Loucy (cell line): Measurements from ENCODE around the gene SMIM29.
A peak's percentile ranks its signal among the peaks of the same experiment; 100 is the strongest.

Experiments
- H2AFZ ChIP-seq: fragments of 200-600 bp; sonication (generic); 2 replicates; pipeline ENCODE4 v1.6.0; 2016; ENCODE audit warnings: antibody characterized with exemption, mild to moderate bottlenecking, low read length, moderate library complexity
- H3F3A ChIP-seq: fragments of 200-600 bp; 2 replicates; pipeline ENCODE4 v1.6.0; 2016; ENCODE audit warnings: antibody characterized with exemption, low read depth, mild to moderate bottlenecking
- H3K27me3 ChIP-seq: fragments of 200-600 bp; sonication (generic); 2 replicates; pipeline ENCODE4 v1.6.1; 2014; ENCODE audit warnings: low read length, mild to moderate bottlenecking; ENCODE audit not compliant: insufficient read depth, poor library complexity, severe bottlenecking
- H3K36me3 ChIP-seq: fragments of 200-600 bp; sonication (generic); 2 replicates; pipeline ENCODE4 v1.6.1; 2016; ENCODE audit warnings: low read length; ENCODE audit not compliant: insufficient read depth
- H3K4me1 ChIP-seq: fragments of 200-600 bp; sonication (generic); 2 replicates; pipeline ENCODE4 v1.5.1; 2014; ENCODE audit warnings: low read length, mild to moderate bottlenecking; ENCODE audit not compliant: insufficient read depth, poor library complexity, severe bottlenecking
- H3K4me2 ChIP-seq: fragments of 200-600 bp; sonication (generic); 2 replicates; pipeline ENCODE4 v1.6.0; 2014; ENCODE audit warnings: antibody characterized with exemption, low read length, low read depth, mild to moderate bottlenecking; ENCODE audit not compliant: poor library complexity, severe bottlenecking
- H3K4me3 ChIP-seq: fragments of 200-600 bp; sonication (generic); 2 replicates; pipeline ENCODE4 v1.5.1; 2014; ENCODE audit warnings: low read length, mild to moderate bottlenecking, mixed read lengths; ENCODE audit not compliant: poor library complexity, severe bottlenecking
- H3K79me2 ChIP-seq: fragments of 200-600 bp; sonication (generic); 2 replicates; pipeline ENCODE4 v1.6.1; 2014; ENCODE audit warnings: low read length; ENCODE audit not compliant: insufficient read depth
- H3K9ac ChIP-seq: fragments of 200-600 bp; sonication (generic); 2 replicates; pipeline ENCODE4 v1.6.0; 2014; ENCODE audit warnings: mild to moderate bottlenecking, low read depth, low read length, moderate library complexity; ENCODE audit not compliant: poor library complexity, severe bottlenecking
- H3K9me2 ChIP-seq: fragments of 200-600 bp; sonication (generic); replicated peaks from 2 replicates; pipeline ENCODE4 v1.6.1; 2016; ENCODE audit warnings: low read depth, low read length, mixed read lengths
- H3K9me3 ChIP-seq: fragments of 200-600 bp; sonication (generic); 2 replicates; pipeline ENCODE4 v1.6.1; 2014; ENCODE audit warnings: mild to moderate bottlenecking, antibody characterized with exemption, low read length, low read depth; ENCODE audit not compliant: insufficient read depth
- H4K20me1 ChIP-seq: fragments of 200-600 bp; sonication (generic); 2 replicates; pipeline ENCODE4 v1.6.0; 2014; ENCODE audit warnings: antibody characterized with exemption, low read length, mild to moderate bottlenecking; ENCODE audit not compliant: insufficient read depth, poor library complexity, severe bottlenecking
- EZH2phosphoT487 ChIP-seq: fragments of 200-600 bp; IDR thresholded peaks from 2 replicates; pipeline ENCODE4 v1.6.1; 2018; ENCODE audit warnings: antibody characterized with exemption, mild to moderate bottlenecking, moderate library complexity, borderline replicate concordance
- TF ChIP-seq, protein P1 (sequence below): fragments of 200-600 bp; sonication (generic); conservative IDR thresholded peaks from 2 replicates; pipeline ENCODE4 v1.5.1; 2014; ENCODE audit warnings: mild to moderate bottlenecking, antibody characterized with exemption, low read length

SMIM29 gene

DNA sequence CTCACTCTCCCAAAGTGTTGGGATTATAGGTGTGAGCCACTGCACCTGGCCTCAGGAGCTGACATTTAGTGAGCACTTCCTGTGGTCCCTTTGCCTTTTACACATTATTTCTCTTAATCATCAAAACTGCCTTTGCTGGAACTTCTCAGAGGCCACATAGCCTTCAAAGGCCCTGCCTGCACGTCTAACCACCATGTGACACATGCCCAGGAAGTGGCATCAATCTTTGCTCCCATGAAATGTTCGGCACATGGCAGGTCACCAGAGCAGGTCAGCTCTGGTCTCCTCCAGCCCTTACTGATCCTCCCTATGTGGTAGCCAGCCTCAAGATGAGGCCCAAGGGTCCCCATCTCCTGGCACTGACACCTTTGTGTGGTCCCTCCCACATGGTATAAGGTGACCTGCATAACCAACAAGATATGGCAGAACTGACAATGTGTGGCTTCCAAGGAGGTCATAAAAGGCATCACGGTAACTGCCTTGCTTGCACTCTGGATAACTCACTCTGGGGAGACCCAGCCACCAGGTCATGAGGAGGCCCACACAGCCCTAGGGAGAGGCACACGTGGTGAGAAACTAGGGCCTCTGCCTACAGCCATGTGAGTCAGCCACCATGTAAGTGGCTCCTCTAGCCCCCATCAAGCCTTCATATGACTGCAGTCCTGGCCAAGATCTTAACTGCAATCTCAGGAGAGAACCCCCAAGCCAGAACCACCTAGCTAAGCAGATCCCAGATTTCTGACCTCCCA is 40.9 kb downstream of the SMIM29 start:
- Histone ChIP-seq H3K4me3 (no peak overlapping the region), H3K79me2 (no peaks in the 10 kb centered on the region), H2AFZ (peak overlapping the region; percentile 8; the same call in 1 of the 2 replicates), H3K9me3 (no peaks in the 10 kb centered on the region), H3K9ac (no peak overlapping the region), H3F3A (no peaks in the 10 kb centered on the region), H3K9me2 (no peaks in the 10 kb centered on the region), H3K36me3 (no peaks in the 10 kb centered on the region), H4K20me1 (no peaks in the 10 kb centered on the region), H3K27me3 (no peaks in the 10 kb centered on the region), H3K4me1 (peaks cover 9% of the 10 kb centered on the region), H3K4me2 (no peak overlapping the region)
- TF ChIP-seq EZH2phosphoT487: no peak
- TF ChIP-seq, protein P1, sequence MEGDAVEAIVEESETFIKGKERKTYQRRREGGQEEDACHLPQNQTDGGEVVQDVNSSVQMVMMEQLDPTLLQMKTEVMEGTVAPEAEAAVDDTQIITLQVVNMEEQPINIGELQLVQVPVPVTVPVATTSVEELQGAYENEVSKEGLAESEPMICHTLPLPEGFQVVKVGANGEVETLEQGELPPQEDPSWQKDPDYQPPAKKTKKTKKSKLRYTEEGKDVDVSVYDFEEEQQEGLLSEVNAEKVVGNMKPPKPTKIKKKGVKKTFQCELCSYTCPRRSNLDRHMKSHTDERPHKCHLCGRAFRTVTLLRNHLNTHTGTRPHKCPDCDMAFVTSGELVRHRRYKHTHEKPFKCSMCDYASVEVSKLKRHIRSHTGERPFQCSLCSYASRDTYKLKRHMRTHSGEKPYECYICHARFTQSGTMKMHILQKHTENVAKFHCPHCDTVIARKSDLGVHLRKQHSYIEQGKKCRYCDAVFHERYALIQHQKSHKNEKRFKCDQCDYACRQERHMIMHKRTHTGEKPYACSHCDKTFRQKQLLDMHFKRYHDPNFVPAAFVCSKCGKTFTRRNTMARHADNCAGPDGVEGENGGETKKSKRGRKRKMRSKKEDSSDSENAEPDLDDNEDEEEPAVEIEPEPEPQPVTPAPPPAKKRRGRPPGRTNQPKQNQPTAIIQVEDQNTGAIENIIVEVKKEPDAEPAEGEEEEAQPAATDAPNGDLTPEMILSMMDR: no peak

DNA sequence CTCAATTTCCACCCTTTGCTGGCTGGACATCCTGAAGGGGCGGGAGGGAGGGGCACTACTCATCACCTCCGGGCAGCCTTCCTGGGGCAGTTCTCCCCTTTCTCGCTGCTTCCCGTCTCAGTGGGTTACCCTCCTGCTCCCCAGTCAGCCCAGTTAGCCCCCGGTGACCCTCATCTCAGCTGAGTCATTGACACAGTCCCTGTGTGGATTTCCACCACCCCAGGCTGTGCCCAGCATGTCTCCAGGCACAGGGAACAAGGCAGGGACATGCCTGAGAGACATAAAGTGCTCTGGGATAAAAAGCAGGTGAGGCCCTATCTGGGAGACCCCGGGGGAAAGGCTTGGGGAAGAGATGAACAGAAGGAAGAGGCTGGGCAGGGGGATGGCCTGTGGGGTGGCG is 42.1 kb downstream of the SMIM29 start:
- H3K9me3 ChIP-seq: no peaks in the 10 kb centered on the region
- H3K79me2 ChIP-seq: no peaks in the 10 kb centered on the region
- no peaks in the 10 kb centered on the region for H3F3A ChIP-seq
- H3K36me3 ChIP-seq: no peaks in the 10 kb centered on the region
- no peak overlapping the region for H3K4me3 ChIP-seq
- H3K4me1 ChIP-seq: peaks cover 9% of the 10 kb centered on the region
- H3K27me3 ChIP-seq: no peaks in the 10 kb centered on the region
- no peak overlapping the region for H3K4me2 ChIP-seq
- no peak overlapping the region for H2AFZ ChIP-seq
- H4K20me1 ChIP-seq: no peaks in the 10 kb centered on the region
- H3K9ac ChIP-seq: no peak overlapping the region
- TF ChIP-seq, protein P1: no peak
- TF ChIP-seq EZH2phosphoT487: no peak
- H3K9me2 ChIP-seq: no peaks in the 10 kb centered on the region

DNA sequence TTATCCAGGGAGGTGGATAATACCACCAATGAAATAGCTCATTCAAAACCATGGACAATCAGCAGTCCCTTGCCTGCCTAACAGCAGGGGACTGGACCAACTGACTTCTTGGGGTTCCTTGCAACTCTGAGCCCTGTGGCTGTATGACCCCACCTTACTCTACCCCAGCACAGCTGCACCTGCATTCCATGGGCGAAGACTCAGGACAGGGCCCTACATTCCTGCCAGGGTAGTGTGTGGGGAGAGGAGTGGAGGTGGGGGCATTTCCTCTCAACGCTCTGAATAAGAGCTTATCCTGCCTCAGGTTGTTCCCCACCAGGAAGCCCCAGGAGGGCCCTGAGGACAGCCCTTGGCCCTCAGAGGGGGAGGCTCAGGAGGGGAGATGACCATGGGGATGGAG is 42.9 kb downstream of the SMIM29 start:
- Histone ChIP-seq H3K4me1 (peaks cover 9% of the 10 kb centered on the region), H3K27me3 (no peaks in the 10 kb centered on the region), H2AFZ (no peak overlapping the region)

More for the DNA sequence above, 42.9 kb downstream of the SMIM29 start:
- H3K9me3 ChIP-seq: no peaks in the 10 kb centered on the region
- H3K79me2 ChIP-seq: no peaks in the 10 kb centered on the region
- H3K9ac ChIP-seq: no peak overlapping the region
- H3K4me3 ChIP-seq: no peak overlapping the region
- H4K20me1 ChIP-seq: no peaks in the 10 kb centered on the region
- H3K9me2 ChIP-seq: no peaks in the 10 kb centered on the region
- TF ChIP-seq EZH2phosphoT487: no peak
- TF ChIP-seq, protein P1: no peak
- H3K4me2 ChIP-seq: no peak overlapping the region
- no peaks in the 10 kb centered on the region for H3F3A ChIP-seq
- H3K36me3 ChIP-seq: no peaks in the 10 kb centered on the region
